22Rv1 (cell line): Measurements from ENCODE around the gene PER2.
"Not testable (repeated sequence)": the region's sequence is repeated elsewhere in the genome, so short reads cannot be mapped to it uniquely, and the experiment has no call there.

Source experiments
- H3K27ac ChIP-seq: fragments of 450-650 bp; 2 replicates; pipeline ENCODE4 v1.5.1; 2017
- CTCF ChIP-seq: fragments of 450-650 bp; IDR thresholded peaks from 2 replicates; pipeline ENCODE4 v1.5.1; 2017; ENCODE audit warnings: mild to moderate bottlenecking
- ZFX ChIP-seq: fragments of 450-650 bp; IDR thresholded peaks from 2 replicates; pipeline ENCODE4 v1.6.1; 2017; ENCODE audit warnings: antibody characterized with exemption, borderline replicate concordance

The PER2 gene

GRCh38 chr2:238320648-238321281 lies 32.4 kb upstream of the PER2 start:
- H3K27ac ChIP-seq = peak overlapping the region; percentile 45
- TF ChIP-seq CTCF = no peak
- no peak for TF ChIP-seq ZFX

- peak within 1 kb of the TSS; percentile 45 for H3K27ac ChIP-seq
- TF ChIP-seq ZFX (no peak), CTCF (no peak)
Measured at GRCh38 chr2:238320246-238320647, 31.8 kb upstream of the PER2 start, which contains the start of gene TRAF3IP1. TRAF3IP1 (plus strand) TSS chr2:238320518; CDS start chr2:238320663, 145 bp downstream.

GRCh38 chr2:238315031-238315595 lies 26.7 kb upstream of the PER2 start:
- TF ChIP-seq CTCF (no peak), ZFX (no peak)
- H3K27ac ChIP-seq = no peak overlapping the region

GRCh38 chr2:238314576-238314975 lies 26.2 kb upstream of the PER2 start:
- H3K27ac ChIP-seq = no peak overlapping the region
- TF ChIP-seq CTCF (no peak), ZFX (no peak)

GRCh38 chr2:238313991-238314350 lies 25.6 kb upstream of the PER2 start:
- no peak overlapping the region for H3K27ac ChIP-seq
- TF ChIP-seq CTCF = no peak
- no peak for TF ChIP-seq ZFX

- H3K27ac ChIP-seq = no peak overlapping the region
- TF ChIP-seq ZFX (no peak), CTCF (no peak)
Measured at GRCh38 chr2:238313289-238313990, 25.0 kb upstream of the PER2 start.

GRCh38 chr2:238310721-238311120 lies 22.3 kb upstream of the PER2 start:
- H3K27ac ChIP-seq = not testable (repeated sequence)
